Measurements from ENCODE around the gene OBSCN.

OBSCN gene

GRCh38 chr1:228347181-228347580, 139.3 kb downstream of the OBSCN start:
- no peak for DNase-seq

- no peak for DNase-seq
These were observed 141.0 kb downstream of the OBSCN start for GRCh38 chr1:228348708-228349467.

GRCh38 chr1:228349701-228350171, 141.9 kb downstream of the OBSCN start:
- no peak for DNase-seq

GRCh38 chr1:228350179-228350742, 142.4 kb downstream of the OBSCN start:
- no peak for DNase-seq

GRCh38 chr1:228350831-228351781, 143.3 kb downstream of the OBSCN start:
- DNase-seq = no peak

- DNase-seq = no peak
These were observed 144.0 kb downstream of the OBSCN start for GRCh38 chr1:228351850-228352249.

- no peak for DNase-seq
These were observed 145.0 kb downstream of the OBSCN start for GRCh38 chr1:228352677-228353481.

GRCh38 chr1:228353601-228354371, 145.9 kb downstream of the OBSCN start:
- no peak for DNase-seq

GRCh38 chr1:228354390-228355320, 146.8 kb downstream of the OBSCN start:
- DNase-seq = no peak

GRCh38 chr1:228356897-228357680, 149.2 kb downstream of the OBSCN start:
- no peak for DNase-seq

GRCh38 chr1:228358039-228358763, 150.4 kb downstream of the OBSCN start:
- no peak for DNase-seq

- DNase-seq = no peak
These were observed 151.1 kb downstream of the OBSCN start for GRCh38 chr1:228358764-228359612.

GRCh38 chr1:228359613-228360532, 152.0 kb downstream of the OBSCN start:
- no peak for DNase-seq

GRCh38 chr1:228360533-228361313, 152.9 kb downstream of the OBSCN start:
- DNase-seq = no peak

GRCh38 chr1:228361314-228362140, 153.7 kb downstream of the OBSCN start:
- DNase-seq = no peak
